Hematopoietic multipotent progenitor cell treated with erythropoietin and hydrocortisone succinate and interleukin-3 and kit ligand, for 15 days (in vitro differentiated cells): ENCODE results near the gene APOOL.
"Not testable (repeated sequence)": the region's sequence is repeated elsewhere in the genome, so short reads cannot be mapped to it uniquely, and the experiment has no call there.

ENCODE experiments used
- DNase-seq: peaks from one replicate; pipeline ENCODE4 v3.0.0-alpha.2; 2015; ENCODE audit warnings: low spot score

APOOL gene

GRCh38 chrX:85003655-85004244, at the start of gene APOOL:
APOOL (plus strand) TSS chrX:85003877; CDS start chrX:85003913, 36 bp downstream.
- DNase-seq, result peak; percentile 73

DNA sequence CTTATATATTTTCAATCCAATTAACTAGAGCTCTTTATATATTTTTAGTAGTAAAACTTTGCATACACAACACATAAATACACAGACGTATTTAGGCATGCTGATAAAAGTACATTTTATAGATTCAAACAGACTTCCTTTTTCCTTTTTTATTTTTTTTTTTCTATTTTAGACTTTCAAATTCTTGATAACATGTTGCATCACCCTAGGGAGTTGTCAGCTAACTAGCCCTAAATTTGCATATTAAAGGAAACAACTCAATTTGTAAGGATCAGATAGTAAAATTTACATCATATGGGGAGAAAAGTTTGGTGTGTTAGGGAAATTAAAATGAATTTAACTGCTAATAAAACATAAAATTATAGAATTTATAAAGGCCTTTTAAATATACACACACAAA, 47.4 kb upstream of the APOOL start:
- no peak for DNase-seq

DNA sequence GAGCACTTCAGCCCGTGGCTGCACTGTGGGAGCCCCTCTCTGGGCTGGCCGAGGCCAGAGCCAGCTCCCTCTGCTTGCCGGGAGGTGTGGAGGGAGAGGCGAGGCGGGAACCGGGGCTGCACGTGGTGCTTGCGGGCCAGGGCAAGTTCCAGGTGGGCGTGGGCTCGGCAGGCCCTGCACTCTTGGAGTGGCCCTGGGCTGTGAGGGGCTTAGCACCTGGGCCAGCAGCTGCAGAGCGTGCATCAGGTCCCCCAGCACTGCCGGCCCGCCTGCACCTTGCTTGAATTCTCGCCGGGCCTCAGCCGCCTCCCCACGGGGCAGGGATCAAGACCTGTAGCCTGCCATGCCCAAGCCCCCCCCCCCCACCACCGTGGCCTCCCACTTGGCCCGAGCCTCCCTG, 28.9 kb upstream of the APOOL start:
- DNase-seq, result no peak

- DNase-seq, result not testable (repeated sequence)
These were observed 11.9 kb upstream of the APOOL start for GRCh38 chrX:84991739-84992138.

DNA sequence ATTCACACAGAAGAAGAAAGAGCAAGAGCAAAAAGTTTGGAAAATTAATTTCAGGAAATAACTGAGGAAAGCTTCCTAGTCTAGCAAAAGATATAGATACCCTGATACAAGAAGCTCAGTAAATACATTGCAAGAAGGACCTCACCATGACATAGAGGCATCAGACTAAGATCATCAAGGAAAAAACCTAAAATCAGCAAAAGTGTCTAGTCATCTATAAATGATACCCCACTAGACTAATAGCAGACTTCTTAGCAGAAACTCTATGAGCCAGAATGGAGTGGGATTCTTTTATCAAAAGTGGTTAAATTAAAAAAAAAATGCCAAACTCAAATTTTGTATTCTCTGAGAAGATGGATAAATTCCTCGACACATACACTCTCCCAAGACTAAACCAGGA, 10.5 kb upstream of the APOOL start:
- no peak for DNase-seq

DNA sequence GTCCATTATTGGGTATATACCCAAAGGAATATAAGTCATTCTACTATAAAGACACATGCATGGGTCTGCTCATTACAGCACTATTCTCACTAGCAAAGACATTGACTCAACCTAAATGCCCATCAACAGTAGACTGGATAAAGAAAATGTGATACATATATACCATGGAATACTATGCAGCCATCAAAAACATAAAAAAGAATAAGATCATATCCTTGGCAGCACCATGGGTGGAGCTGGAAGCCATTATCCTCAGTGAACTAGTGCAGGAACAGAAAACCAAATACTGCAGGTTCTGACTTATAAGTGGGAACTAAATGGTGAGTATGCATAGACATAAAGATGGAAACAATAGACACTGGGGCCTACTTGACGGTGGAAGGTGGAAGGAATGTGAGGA, 2.3 kb upstream of the APOOL start:
- no peak for DNase-seq

DNA sequence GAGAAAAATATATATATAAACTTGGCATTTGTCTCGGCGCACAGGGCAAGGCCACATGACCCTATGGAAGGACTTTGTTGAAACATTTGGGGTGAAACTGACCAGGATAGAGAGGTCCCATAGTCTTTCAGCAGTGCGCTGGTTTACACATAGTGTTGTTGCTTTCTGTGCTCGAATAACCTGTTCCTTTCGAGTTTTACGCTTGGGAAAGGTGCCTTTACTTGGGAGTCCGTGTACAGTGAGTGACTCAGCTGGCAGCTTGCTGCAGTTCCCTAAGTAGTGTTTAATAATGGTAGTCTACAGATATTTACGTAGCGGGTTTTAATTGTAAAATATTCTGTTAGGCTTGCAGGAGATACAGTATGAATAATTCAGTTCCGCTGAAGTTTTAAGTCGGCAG, 578 bp downstream of the APOOL start:
- peak; percentile 3 for DNase-seq

DNA sequence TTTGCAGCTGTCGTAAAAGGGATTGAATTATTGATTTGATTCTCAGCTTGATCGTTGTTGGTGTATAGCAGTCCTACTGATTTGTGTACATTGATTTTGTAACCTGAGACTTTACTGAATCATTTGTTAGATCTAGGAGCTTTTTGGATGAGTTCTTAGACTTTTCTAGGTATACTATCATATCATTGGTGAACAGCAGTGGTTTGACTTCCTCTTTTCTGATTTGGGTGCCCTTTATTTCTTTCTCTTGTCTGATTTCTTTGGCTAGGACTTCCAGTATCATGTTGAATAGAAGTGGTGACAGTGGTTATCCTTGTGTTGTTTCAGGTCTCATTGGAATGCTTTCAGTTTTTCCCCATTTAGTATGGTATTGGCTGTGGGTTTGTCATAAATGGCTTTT, 8.4 kb downstream of the APOOL start:
- DNase-seq, result no peak

DNA sequence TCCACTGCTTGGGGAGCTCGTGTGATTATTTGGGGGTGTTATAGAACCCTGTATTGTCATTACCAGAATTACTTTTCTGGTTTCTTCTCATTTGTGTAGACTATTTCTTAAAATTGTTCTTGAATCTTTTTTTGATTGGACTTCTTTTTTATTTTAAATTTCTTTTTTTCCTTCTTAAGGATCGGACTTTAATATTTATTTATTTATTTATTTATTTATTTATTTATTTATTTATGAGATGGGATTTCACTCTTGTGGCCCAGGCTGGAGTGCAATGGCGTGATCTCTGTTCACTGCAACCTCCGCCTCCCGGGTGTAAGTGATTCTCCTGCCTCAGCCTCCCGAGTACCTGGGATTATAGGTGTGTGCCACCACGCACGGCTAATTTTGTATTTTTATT, 11.7 kb downstream of the APOOL start:
- DNase-seq, result not testable (repeated sequence)

GRCh38 chrX:85017721-85018120, 14.0 kb downstream of the APOOL start:
- no peak for DNase-seq

DNA sequence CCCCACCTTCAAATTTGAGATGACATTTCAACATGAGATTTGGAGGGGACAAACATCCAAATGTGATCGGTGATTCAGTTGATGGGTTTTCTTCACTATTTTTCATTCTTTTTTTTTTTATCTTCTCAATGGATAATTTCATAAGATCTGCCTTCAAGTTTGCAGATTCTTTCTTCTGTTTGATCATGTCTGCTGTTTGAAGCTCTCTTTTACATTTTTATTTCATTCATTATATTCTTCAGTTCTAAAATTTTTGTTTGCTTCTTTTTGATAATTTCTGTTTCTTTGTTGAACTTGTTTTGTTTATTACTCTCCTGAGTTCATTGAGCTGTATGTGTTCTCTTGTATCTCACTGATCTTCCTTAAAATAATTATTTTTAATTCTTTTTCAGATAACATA, 14.8 kb downstream of the APOOL start:
- DNase-seq, result no peak

GRCh38 chrX:85020216-85020615, 16.5 kb downstream of the APOOL start:
- no peak for DNase-seq

- no peak for DNase-seq
These were observed 20.4 kb downstream of the APOOL start for GRCh38 chrX:85024044-85024443.

DNA sequence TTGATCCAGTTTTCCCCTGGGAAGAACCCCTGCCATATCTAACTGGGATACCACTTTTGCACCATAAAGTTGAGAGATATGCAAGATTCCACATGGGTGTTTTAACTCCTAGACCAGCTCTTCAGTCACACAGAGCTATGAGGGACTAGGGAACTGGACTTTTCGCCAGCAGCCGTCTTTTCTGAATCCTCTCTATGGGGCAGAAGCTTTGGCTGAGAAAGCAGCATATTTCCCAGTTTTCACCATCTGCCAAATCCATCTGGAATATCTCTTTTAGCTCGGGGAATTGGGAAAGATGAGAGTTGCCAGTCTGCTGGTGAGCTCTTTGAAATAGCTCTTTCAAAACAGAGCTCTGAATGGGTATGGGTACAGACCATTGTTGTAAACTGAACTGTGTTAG, 20.9 kb downstream of the APOOL start:
- DNase-seq, result no peak

DNA sequence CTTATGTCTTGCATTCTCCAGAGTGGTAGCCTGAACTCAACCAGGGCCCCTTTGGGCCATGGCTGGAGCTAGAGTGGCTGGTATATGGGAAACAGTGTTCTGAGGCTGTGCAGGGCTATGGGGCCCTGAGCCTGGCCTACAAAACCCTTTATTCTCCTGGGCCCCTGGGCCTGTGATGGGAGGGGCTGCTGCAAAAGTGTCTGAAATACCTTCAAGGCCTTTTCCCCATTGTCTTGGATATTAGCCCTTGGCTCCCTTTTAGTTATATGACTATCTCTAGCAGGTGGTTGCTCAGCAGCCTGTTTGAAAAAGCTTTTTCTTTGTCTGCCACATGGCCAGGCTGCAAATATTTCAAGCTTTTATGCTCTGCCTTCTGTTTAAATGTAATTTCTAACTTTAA, 22.5 kb downstream of the APOOL start:
- DNase-seq, result no peak

GRCh38 chrX:85029043-85029442, 25.4 kb downstream of the APOOL start:
- DNase-seq, result no peak

GRCh38 chrX:85031505-85031904, 27.8 kb downstream of the APOOL start:
- DNase-seq, result no peak

GRCh38 chrX:85037114-85037513, 33.4 kb downstream of the APOOL start:
- DNase-seq, result no peak

- no peak for DNase-seq
These were observed 48.0 kb downstream of the APOOL start for GRCh38 chrX:85051627-85052026.

GRCh38 chrX:85052205-85052604, 48.5 kb downstream of the APOOL start:
- DNase-seq, result no peak

DNA sequence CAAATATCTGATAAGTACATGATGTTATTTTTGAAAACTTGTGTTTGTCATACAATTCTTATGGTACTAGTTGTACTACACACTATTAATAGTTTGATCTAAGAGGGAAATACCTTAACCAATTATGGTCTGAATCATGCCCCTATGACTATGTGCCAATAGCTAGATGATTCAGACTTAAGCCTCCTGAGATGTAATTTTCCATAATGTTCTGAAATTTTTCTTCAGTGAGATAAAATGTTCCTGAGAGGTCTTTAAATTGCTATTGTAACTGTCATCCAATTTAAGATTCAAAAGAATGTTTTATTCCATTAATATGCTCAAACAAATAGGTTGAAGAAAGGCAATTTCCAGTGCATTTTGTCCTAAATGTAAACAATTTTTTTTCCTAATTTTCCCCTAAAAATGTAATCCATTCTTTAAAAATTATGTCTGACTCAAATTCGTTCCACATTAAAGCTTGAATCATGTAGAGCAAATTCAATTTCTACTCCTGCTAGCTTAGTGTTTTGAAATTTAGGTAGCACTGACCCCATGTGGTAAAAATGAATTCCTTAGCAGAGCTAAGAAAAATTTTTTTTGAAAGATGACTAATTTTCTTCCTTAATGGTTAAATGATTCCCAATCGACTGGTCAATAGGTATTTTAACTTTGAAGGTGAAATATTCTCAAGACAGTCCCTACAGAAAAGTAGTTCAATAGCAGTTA, 49.1 kb downstream of the APOOL start:
- DNase-seq, result no peak

DNA sequence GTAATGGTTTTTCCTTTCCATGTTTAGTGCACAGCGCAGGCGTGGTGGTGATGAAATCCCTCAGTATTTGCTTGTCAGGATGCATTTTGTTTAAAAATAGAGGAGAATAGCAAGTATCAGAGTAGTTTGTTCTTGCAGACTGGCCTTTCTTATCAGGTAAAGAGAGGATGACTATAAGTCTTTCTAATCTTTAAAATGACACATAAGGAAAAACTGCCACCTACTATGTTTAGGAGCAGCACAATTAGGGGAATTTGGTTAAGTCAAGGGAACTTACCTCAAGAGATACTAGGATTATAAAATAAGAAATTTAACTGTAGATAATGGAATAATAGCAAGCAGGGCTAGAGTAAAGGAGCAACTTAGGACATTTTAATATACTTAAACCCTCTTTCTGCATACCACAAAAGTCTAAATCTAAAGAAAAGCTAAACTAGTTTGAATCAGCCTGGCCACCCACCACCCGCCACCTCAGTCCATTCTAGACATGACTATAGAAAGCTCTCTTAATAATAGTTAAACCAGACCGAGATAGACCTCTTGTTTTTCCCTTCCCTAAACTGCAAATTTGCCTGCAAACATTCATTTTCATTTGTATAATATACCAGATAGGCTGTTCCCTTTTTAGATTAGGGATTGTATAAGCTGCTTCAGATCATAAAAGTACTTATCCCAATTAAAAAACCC, 62.0 kb downstream of the APOOL start:
- DNase-seq, result no peak

GRCh38 chrX:85077247-85077646, 73.6 kb downstream of the APOOL start:
- DNase-seq, result not testable (repeated sequence)
